Measurements from ENCODE around the gene ALOX12B.
"Not testable (repeated sequence)": the region's sequence is repeated elsewhere in the genome, so short reads cannot be mapped to it uniquely, and the experiment has no call there.

Gene ALOX12B

DNA sequence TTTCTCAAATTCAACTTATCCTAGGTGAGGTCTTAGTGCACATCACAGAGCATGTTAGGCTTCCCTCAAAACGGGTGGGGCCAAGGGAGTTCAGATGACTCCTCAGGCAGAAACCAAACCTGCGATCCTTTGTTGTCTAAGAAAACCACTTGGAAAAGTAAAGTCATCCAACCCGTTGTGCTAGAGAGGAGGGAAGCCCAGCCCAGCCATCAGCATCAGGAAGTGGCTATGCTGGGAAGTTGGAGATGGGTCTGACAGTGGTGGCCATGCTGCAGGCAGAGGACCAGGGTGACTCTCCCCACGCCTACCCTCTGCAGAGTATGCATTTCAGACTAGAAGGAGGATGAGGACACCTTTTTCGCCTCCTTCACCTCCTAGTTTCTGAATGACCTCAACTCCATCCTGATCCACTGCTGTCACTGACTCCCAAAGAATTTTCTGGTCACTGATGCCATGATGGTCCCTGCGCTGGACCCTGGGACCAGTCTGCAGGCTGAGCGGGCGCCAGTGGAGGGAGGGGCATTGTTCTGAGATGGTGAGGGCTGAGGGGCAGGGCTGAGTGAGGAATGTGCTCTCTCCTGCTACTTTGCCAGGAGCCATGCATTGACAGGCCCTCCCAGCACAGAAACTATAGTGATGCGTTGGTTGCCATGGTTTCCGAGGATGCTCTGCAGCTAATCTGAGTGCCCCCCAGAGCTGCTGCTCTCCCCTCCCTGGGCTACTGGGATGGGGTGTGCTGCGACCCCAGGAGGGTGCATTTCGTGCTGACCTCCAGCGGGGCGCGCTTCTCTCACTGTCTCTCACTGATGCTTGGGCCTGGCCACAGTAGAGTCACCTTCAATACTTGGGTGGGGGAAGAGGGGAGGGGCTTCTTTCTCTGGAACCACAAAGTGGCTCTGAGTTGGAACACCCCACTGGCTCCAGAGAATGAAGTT is 20.4 kb downstream of the ALOX12B start:
- H3K9me3 ChIP-seq (ENCODE audit: control insufficient read depth in 1 of 2, low read length in 2 of 2), result no peaks in the 10 kb centered on the region
- peaks cover 16 to 17% of the 10 kb centered on the region in 2 donors for H3K4me1 ChIP-seq (ENCODE audit: control insufficient read depth in 1 of 2, insufficient read depth in 2 of 2, low read length in 2 of 2)
- peaks cover 23 to 28% of the 10 kb centered on the region in 2 donors for H3K27me3 ChIP-seq (ENCODE audit: control insufficient read depth in 1 of 2, insufficient read depth in 2 of 2, low read length in 2 of 2)
- H3K36me3 ChIP-seq (ENCODE audit: control insufficient read depth in 1 of 2, insufficient read depth in 2 of 2, low read length in 2 of 2), result no peaks in the 10 kb centered on the region
- H3K4me3 ChIP-seq (ENCODE audit: low read depth in 1 of 2, low read length in 2 of 2), result no peak overlapping the region
- no peak overlapping the region for H3K9ac ChIP-seq (ENCODE audit: low read depth in 1 of 2, low read length in 2 of 2)
- H3K27ac ChIP-seq (ENCODE audit: low read depth, low read length), result no peak overlapping the region

DNA sequence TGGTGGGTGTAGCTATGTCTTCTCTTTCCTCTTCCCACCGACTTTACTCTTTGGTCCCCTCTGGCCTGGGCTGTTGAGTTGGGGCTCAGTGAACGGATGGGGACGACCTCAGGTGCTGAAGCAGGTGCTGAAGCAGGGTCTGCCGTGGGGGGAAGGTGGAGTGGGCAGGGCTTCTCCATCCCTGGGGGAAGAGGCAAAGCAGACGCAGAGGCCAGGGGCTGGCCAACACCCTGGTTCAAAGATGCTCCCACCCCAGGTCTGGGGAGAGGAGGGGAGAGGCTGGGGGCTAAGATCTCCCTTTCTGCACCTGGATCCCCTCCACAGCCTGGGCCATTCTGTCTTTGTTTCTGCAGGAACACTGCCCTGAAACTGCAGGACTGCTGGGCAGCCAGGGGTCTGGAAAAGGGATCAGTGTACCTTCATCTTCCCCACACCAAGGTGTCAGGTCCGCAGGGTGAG is 22.9 kb downstream of the ALOX12B start:
- Histone ChIP-seq H3K27me3 (ENCODE audit: control insufficient read depth in 1 of 2, insufficient read depth in 2 of 2, low read length in 2 of 2) (peaks cover 20 to 25% of the 10 kb centered on the region in 2 donors), H3K4me3 (ENCODE audit: low read depth in 1 of 2, low read length in 2 of 2) (no peak overlapping the region), H3K9me3 (ENCODE audit: control insufficient read depth in 1 of 2, low read length in 2 of 2) (no peaks in the 10 kb centered on the region), H3K4me1 (ENCODE audit: control insufficient read depth in 1 of 2, insufficient read depth in 2 of 2, low read length in 2 of 2) (peaks cover 14 to 15% of the 10 kb centered on the region in 2 donors), H3K36me3 (ENCODE audit: control insufficient read depth in 1 of 2, insufficient read depth in 2 of 2, low read length in 2 of 2) (no peaks in the 10 kb centered on the region), H3K9ac (ENCODE audit: low read depth in 1 of 2, low read length in 2 of 2) (no peak overlapping the region), H3K27ac (ENCODE audit: low read depth, low read length) (no peak overlapping the region)

DNA sequence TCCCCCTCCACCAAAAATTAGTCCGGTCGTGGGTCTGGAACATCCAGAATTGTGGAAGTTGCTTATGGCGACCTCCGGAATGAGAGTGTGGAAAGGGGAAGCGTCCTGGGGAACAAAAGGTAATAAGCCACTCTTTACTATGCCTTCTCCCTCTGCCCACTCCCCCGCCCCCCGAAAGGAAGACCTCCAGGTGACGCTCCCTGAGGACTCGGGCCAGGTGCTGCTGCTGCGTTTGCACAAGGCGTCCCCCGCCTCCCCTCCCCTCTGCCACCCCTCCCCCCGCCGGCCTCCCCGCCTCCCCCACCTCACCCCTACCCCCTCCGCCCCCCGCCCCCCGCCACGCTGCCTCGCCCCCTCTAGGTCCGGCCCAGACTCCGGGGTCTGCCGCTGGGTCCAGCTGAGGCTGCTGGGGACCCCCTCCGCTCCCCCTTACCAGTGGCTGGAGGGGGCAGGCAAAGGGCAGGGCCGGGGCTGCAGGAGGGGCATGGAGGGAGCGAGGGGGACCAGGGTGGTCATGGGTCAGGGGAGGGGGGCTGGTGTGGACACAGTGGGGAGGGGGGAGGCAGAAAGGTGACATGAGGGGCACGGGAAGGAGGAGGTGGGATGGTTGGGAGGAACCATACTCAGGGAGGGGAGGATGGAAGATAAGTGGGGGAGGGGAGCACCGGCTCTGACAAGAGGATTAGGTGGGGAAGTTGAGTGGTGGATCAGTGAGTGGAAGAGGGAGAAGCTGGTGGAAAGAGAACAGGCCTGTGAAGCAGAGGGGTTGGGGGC is 23.6 kb downstream of the ALOX12B start:
- Histone ChIP-seq H3K36me3 (ENCODE audit: control insufficient read depth in 1 of 2, insufficient read depth in 2 of 2, low read length in 2 of 2) (no peaks in the 10 kb centered on the region), H3K27ac (ENCODE audit: low read depth, low read length) (no peak overlapping the region), H3K9me3 (ENCODE audit: control insufficient read depth in 1 of 2, low read length in 2 of 2) (no peaks in the 10 kb centered on the region), H3K27me3 (ENCODE audit: control insufficient read depth in 1 of 2, insufficient read depth in 2 of 2, low read length in 2 of 2) (peaks cover 25 to 32% of the 10 kb centered on the region in 2 donors), H3K4me1 (ENCODE audit: control insufficient read depth in 1 of 2, insufficient read depth in 2 of 2, low read length in 2 of 2) (peaks cover 8% of the 10 kb centered on the region in 2 donors), H3K9ac (ENCODE audit: low read depth in 1 of 2, low read length in 2 of 2) (no peak overlapping the region), H3K4me3 (ENCODE audit: low read depth in 1 of 2, low read length in 2 of 2) (no peak overlapping the region)

DNA sequence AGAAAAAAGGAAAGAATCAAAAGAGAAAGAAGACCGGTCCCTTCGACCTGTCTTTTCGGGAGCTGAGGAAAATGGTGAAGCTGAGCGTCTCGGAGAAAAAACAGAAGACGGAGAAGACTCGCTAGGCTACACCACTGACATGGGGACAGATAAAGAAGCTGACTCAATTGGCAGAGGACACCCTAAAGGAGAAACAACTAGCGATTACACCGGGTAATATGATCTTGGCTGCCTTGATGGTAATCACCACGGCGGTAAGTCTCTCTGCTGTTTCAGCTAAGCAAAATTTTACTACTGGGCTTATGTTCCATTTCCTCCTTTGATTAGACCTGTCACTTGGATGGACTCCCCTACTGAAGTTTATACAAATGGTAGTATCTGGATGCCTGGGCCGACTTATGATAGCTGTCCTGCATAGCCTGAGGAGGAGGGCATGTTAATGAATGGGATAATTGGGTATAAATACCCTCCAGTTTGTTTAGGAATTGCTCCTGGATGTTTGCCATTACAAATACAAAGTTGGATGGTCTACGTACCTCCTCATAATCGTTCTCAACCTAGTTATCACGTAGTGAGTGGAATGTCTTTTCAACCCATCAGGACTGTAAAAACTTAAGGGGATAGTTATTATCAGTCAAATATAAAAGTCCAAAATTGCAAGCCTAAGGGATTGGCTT is 24.6 kb downstream of the ALOX12B start:
- Histone ChIP-seq H3K9me3 (ENCODE audit: control insufficient read depth in 1 of 2, low read length in 2 of 2) (no peaks in the 10 kb centered on the region), H3K9ac (ENCODE audit: low read depth in 1 of 2, low read length in 2 of 2) (no peak overlapping the region), H3K27me3 (ENCODE audit: control insufficient read depth in 1 of 2, insufficient read depth in 2 of 2, low read length in 2 of 2) (peaks cover 29 to 34% of the 10 kb centered on the region in 2 donors), H3K4me1 (ENCODE audit: control insufficient read depth in 1 of 2, insufficient read depth in 2 of 2, low read length in 2 of 2) (no peaks in the 10 kb centered on the region), H3K4me3 (ENCODE audit: low read depth in 1 of 2, low read length in 2 of 2) (no peak overlapping the region), H3K27ac (ENCODE audit: low read depth, low read length) (no peak overlapping the region), H3K36me3 (ENCODE audit: control insufficient read depth in 1 of 2, insufficient read depth in 2 of 2, low read length in 2 of 2) (no peaks in the 10 kb centered on the region)

DNA sequence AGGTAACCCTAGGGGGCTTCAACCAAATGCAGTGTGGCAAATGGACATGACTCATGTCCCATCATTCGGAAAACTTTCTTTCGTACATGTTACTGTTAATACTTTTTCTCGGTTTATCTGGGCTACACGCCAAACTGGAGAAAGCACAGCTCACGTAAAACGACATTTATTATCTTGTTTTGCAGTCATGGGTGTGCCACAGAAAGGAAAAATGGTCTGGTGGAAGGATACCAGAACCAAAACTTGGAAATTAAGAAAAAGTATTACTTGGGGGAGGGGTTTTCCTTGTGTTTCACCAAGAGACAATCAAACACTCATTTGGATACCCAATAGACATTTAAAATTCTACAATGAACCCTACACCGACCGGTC is 25.1 kb downstream of the ALOX12B start:
- Histone ChIP-seq H3K9ac (ENCODE audit: low read depth in 1 of 2, low read length in 2 of 2) (no peak overlapping the region), H3K9me3 (ENCODE audit: control insufficient read depth in 1 of 2, low read length in 2 of 2) (no peaks in the 10 kb centered on the region), H3K27me3 (ENCODE audit: control insufficient read depth in 1 of 2, insufficient read depth in 2 of 2, low read length in 2 of 2) (peaks cover 31 to 34% of the 10 kb centered on the region in 2 donors), H3K4me3 (ENCODE audit: low read depth in 1 of 2, low read length in 2 of 2) (no peak overlapping the region), H3K36me3 (ENCODE audit: control insufficient read depth in 1 of 2, insufficient read depth in 2 of 2, low read length in 2 of 2) (no peaks in the 10 kb centered on the region), H3K4me1 (ENCODE audit: control insufficient read depth in 1 of 2, insufficient read depth in 2 of 2, low read length in 2 of 2) (peaks cover under 1 to 2% of the 10 kb centered on the region in 2 donors), H3K27ac (ENCODE audit: low read depth, low read length) (no peak overlapping the region)

DNA sequence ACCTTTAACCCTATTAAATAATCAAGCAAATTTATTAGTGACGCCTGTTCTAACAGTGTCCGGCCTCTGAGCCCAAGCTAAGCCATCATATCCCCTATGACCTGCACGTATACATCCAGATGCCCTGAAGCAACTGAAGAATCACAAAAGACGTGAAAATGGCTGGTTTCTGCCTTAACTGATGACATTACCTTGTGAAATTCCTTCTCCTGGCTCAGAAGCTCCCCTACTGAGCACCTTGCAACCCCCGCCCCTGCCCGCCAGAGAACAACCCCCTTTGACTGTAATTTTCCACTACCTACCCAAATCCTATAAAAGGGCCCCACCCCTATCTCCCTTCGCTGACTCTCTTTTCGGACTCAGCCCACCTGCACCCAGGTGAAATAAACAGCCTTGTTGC is 25.7 kb downstream of the ALOX12B start:
- H3K9ac ChIP-seq (ENCODE audit: low read depth in 1 of 2, low read length in 2 of 2); H3K4me1 ChIP-seq (ENCODE audit: control insufficient read depth in 1 of 2, insufficient read depth in 2 of 2, low read length in 2 of 2); H3K9me3 ChIP-seq (ENCODE audit: control insufficient read depth in 1 of 2, low read length in 2 of 2); H3K4me3 ChIP-seq (ENCODE audit: low read depth in 1 of 2, low read length in 2 of 2); H3K27ac ChIP-seq (ENCODE audit: low read depth, low read length); H3K36me3 ChIP-seq (ENCODE audit: control insufficient read depth in 1 of 2, insufficient read depth in 2 of 2, low read length in 2 of 2): not testable (repeated sequence)
- H3K27me3 ChIP-seq (ENCODE audit: control insufficient read depth in 1 of 2, insufficient read depth in 2 of 2, low read length in 2 of 2), result peaks cover 31 to 34% of the 10 kb centered on the region in 2 donors

DNA sequence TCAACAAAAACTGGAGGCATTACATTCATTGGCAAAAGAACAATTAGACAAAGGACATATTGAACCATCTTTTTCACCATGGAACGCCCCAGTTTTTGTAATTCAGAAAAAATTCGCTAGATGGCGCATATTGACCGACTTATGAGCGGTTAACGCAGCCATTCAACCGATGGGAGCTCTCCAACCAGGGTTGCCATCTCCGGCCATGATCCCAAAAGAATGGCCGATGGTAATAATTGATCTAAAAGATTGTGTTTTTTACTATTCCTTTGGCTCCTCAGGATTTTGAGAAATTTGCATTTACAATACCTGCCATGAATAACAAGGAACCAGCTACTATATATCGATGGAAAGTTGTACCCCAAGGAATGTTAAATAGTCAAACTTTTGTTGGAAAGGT is 27.2 kb downstream of the ALOX12B start:
- no peak overlapping the region for H3K9ac ChIP-seq (ENCODE audit: low read depth in 1 of 2, low read length in 2 of 2)
- H3K4me1 ChIP-seq (ENCODE audit: control insufficient read depth in 1 of 2, insufficient read depth in 2 of 2, low read length in 2 of 2), result peaks cover 19 to 20% of the 10 kb centered on the region in 2 donors
- H3K36me3 ChIP-seq (ENCODE audit: control insufficient read depth in 1 of 2, insufficient read depth in 2 of 2, low read length in 2 of 2), result no peaks in the 10 kb centered on the region
- no peaks in the 10 kb centered on the region for H3K9me3 ChIP-seq (ENCODE audit: control insufficient read depth in 1 of 2, low read length in 2 of 2)
- no peak overlapping the region for H3K27ac ChIP-seq (ENCODE audit: low read depth, low read length)
- no peak overlapping the region for H3K4me3 ChIP-seq (ENCODE audit: low read depth in 1 of 2, low read length in 2 of 2)
- H3K27me3 ChIP-seq (ENCODE audit: control insufficient read depth in 1 of 2, insufficient read depth in 2 of 2, low read length in 2 of 2), result peaks cover 31 to 34% of the 10 kb centered on the region in 2 donors

DNA sequence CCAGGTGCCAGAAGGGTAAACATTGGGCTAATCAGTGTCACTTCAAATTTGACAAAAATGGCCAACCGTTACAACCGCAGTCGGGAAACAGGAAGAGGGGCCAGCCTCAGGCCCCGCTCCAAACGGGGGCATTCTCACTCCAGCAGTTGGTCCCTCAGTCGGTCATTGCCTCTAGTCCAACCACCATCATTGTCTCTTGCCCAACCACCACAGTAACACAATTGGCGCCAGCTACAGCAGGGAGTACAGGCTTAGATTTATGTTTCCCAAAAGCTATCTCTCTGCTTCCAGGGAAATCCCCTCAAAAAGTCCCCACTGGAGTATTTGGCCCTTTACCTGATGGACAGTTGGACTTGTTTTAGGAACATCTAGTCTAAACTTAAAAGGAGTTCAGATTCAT is 28.4 kb downstream of the ALOX12B start:
- Histone ChIP-seq H3K9ac (ENCODE audit: low read depth in 1 of 2, low read length in 2 of 2) (no peak overlapping the region), H3K9me3 (ENCODE audit: control insufficient read depth in 1 of 2, low read length in 2 of 2) (no peaks in the 10 kb centered on the region), H3K27me3 (ENCODE audit: control insufficient read depth in 1 of 2, insufficient read depth in 2 of 2, low read length in 2 of 2) (peaks cover 27 to 34% of the 10 kb centered on the region in 2 donors), H3K4me3 (ENCODE audit: low read depth in 1 of 2, low read length in 2 of 2) (no peak overlapping the region), H3K4me1 (ENCODE audit: control insufficient read depth in 1 of 2, insufficient read depth in 2 of 2, low read length in 2 of 2) (peaks cover 19 to 20% of the 10 kb centered on the region in 2 donors), H3K27ac (ENCODE audit: low read depth, low read length) (no peak overlapping the region), H3K36me3 (ENCODE audit: control insufficient read depth in 1 of 2, insufficient read depth in 2 of 2, low read length in 2 of 2) (no peaks in the 10 kb centered on the region)

DNA sequence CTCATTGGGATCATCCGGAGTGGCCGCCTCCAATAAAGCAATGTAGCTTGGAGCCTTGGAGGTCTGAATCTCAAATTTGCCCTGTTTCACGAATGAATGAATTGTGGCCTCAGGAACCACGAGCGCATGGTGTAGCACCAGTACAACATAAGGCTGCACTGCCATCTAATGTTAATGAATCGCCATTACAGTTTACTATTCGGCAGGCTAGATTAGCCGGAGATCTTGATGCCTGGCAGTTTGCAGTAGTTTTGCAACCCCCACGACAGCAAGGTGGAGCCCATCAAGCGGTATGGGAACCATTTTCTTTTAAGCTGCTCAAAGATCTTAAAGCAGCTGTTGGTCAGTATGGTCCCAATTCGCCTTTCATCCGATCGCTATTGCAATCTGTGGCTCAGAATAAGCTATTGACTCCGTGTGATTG is 29.8 kb downstream of the ALOX12B start:
- H3K4me3 ChIP-seq (ENCODE audit: low read depth in 1 of 2, low read length in 2 of 2), result peak overlapping the region; percentile 9 to 26
- no peak overlapping the region for H3K9ac ChIP-seq (ENCODE audit: low read depth in 1 of 2, low read length in 2 of 2)
- H3K27ac ChIP-seq (ENCODE audit: low read depth, low read length), result no peak overlapping the region
- H3K27me3 ChIP-seq (ENCODE audit: control insufficient read depth in 1 of 2, insufficient read depth in 2 of 2, low read length in 2 of 2), result peaks cover 24 to 29% of the 10 kb centered on the region in 2 donors
- peaks cover 19 to 20% of the 10 kb centered on the region in 2 donors for H3K4me1 ChIP-seq (ENCODE audit: control insufficient read depth in 1 of 2, insufficient read depth in 2 of 2, low read length in 2 of 2)
- H3K9me3 ChIP-seq (ENCODE audit: control insufficient read depth in 1 of 2, low read length in 2 of 2), result no peaks in the 10 kb centered on the region
- no peaks in the 10 kb centered on the region for H3K36me3 ChIP-seq (ENCODE audit: control insufficient read depth in 1 of 2, insufficient read depth in 2 of 2, low read length in 2 of 2)

Measured in duodenal mucosa (tissue), 2 donors.